Frontal cortex (tissue), 4 donors: Measurements from ENCODE around the gene COL7A1. TPM values are rescaled to one million over a fixed set of nuclear protein-coding genes. Genes with fewer than 3 reads are reported as not detected.

Experiments used
- DNase-seq, 2 donors: peaks; one replicate each; pipeline ENCODE4 v3.0.0; 2012; ENCODE audit warnings: low spot score in 2 of 2
- FAIRE-seq: peaks from 2 replicates; lab custom pipeline; 2012; peaks lifted over from hg19 to GRCh38; lab: Jason Lieb, UNC
- small RNA-seq: library from RNA; depleted of rRNA; stranded (forward); fragments of <200 nt; gene quantifications from one replicate; pipeline ENCODE3, GENCODE V24; 2014
- total RNA-seq: library from RNA; depleted of rRNA; stranded (reverse); fragments of >200 nt; gene quantifications from one replicate; pipeline ENCODE4 v1.2.3, GENCODE V29; 2014
- donor health status: control.
- donor health status: control.
- donor health status: control.

The COL7A1 gene
- total RNA-seq, 1 donor from 2014 or later = 1.2 TPM

- DNase-seq = no peak
- no peak for FAIRE-seq
Observed at GRCh38 chr3:48518638-48519276, 76.4 kb downstream of the COL7A1 start.

GRCh38 chr3:48518069-48518468, 77.1 kb downstream of the COL7A1 start:
- FAIRE-seq = no peak
- no peak for DNase-seq

GRCh38 chr3:48516571-48516970, 78.6 kb downstream of the COL7A1 start:
- no peak for DNase-seq
- no peak for FAIRE-seq

GRCh38 chr3:48514431-48515227, 80.5 kb downstream of the COL7A1 start:
- DNase-seq (no peak), FAIRE-seq (no peak)

Small RNA genes within 50 kb of the gene (small RNA-seq; reads per million reads assigned to genes)
- not detected for gene MIR6823

Other genes with a start within 250 kb of the COL7A1 start
- 1.6 TPM for gene FBXW12, start 223.1 kb downstream of the COL7A1 start, total RNA-seq
- 32.2 TPM for gene PLXNB1, start 165.2 kb downstream of the COL7A1 start, total RNA-seq
- 12.6 TPM for gene CCDC51, start 155.2 kb downstream of the COL7A1 start, total RNA-seq
- 99.9 TPM for gene TMA7, start 155.1 kb downstream of the COL7A1 start, total RNA-seq
- 7.3 TPM for gene ATRIP, start 148.6 kb downstream of the COL7A1 start, total RNA-seq
- gene SHISA5, start 91.2 kb downstream of the COL7A1 start, total RNA-seq = 81.1 TPM
- 22.0 TPM for gene PFKFB4, start 38.5 kb downstream of the COL7A1 start, total RNA-seq
- not detected for gene UCN2, start 31.5 kb downstream of the COL7A1 start, total RNA-seq
- gene UQCRC1, start 14.3 kb upstream of the COL7A1 start, total RNA-seq = 149 TPM
- gene TMEM89, start 26.4 kb upstream of the COL7A1 start, total RNA-seq = not detected
- 4.1 TPM for gene SLC26A6, start 40.1 kb upstream of the COL7A1 start, total RNA-seq
- 27.7 TPM for gene CELSR3, start 67.6 kb upstream of the COL7A1 start, total RNA-seq
- gene NCKIPSD, start 90.6 kb upstream of the COL7A1 start, total RNA-seq = 6.1 TPM
- gene IP6K2, start 121.9 kb upstream of the COL7A1 start, total RNA-seq = 94.2 TPM